ENCODE measurements around the gene MYO9B. TPM values are rescaled to one million over a fixed set of nuclear protein-coding genes. Genes with fewer than 3 reads are reported as not detected.

MYO9B gene
- total and polyA plus RNA-seq, 4 donors, result 27.9 to 124 (median 68.8) TPM

GRCh38 chr19:17076543-17076991 is 990 bp downstream of the MYO9B start:
- 5% methylated on average over 12 of the region's 12 CpGs for WGBS (ENCODE audit: insufficient coverage)
- no peaks in the 10 kb centered on the region for H3K27me3 ChIP-seq (ENCODE audit: control insufficient read depth, insufficient read depth, low read length)
- peaks cover 59% of the 10 kb centered on the region for H3K4me1 ChIP-seq (ENCODE audit: control insufficient read depth, insufficient read depth, low read length)
- no peak for DNase-seq (ENCODE audit: low read depth in 4 of 6, low spot score in 6 of 6)
- H3K4me3 ChIP-seq (ENCODE audit: low read depth, low read length), result peak overlapping the region; percentile 49
- H3K27ac ChIP-seq (ENCODE audit: low read depth, low read length), result peak overlapping the region; percentile 58
- H3K36me3 ChIP-seq (ENCODE audit: control insufficient read depth, insufficient read depth, low read length), result peaks cover 6% of the 10 kb centered on the region
- no peaks in the 10 kb centered on the region for H3K9me3 ChIP-seq (ENCODE audit: control insufficient read depth, insufficient read depth, low read length)

GRCh38 chr19:17077447-17078028 is 2.0 kb downstream of the MYO9B start:
- H3K9me3 ChIP-seq (ENCODE audit: control insufficient read depth, insufficient read depth, low read length), result no peaks in the 10 kb centered on the region
- no peak for DNase-seq (ENCODE audit: low read depth in 4 of 6, low spot score in 6 of 6)
- peaks cover 9% of the 10 kb centered on the region for H3K36me3 ChIP-seq (ENCODE audit: control insufficient read depth, insufficient read depth, low read length)
- 80% methylated on average over 13 of the region's 17 CpGs for WGBS (ENCODE audit: insufficient coverage)
- no peak overlapping the region for H3K27ac ChIP-seq (ENCODE audit: low read depth, low read length)
- no peaks in the 10 kb centered on the region for H3K27me3 ChIP-seq (ENCODE audit: control insufficient read depth, insufficient read depth, low read length)
- H3K4me3 ChIP-seq (ENCODE audit: low read depth, low read length), result no peak overlapping the region
- H3K4me1 ChIP-seq (ENCODE audit: control insufficient read depth, insufficient read depth, low read length), result peaks cover 69% of the 10 kb centered on the region

- WGBS (ENCODE audit: insufficient coverage), result 98% methylated on average over 17 of the region's 19 CpGs
- Histone ChIP-seq H3K27ac (ENCODE audit: low read depth, low read length) (peak overlapping the region; percentile 95), H3K4me1 (ENCODE audit: control insufficient read depth, insufficient read depth, low read length) (peaks cover 71% of the 10 kb centered on the region), H3K27me3 (ENCODE audit: control insufficient read depth, insufficient read depth, low read length) (no peaks in the 10 kb centered on the region), H3K9me3 (ENCODE audit: control insufficient read depth, insufficient read depth, low read length) (no peaks in the 10 kb centered on the region), H3K36me3 (ENCODE audit: control insufficient read depth, insufficient read depth, low read length) (peaks cover 5% of the 10 kb centered on the region), H3K4me3 (ENCODE audit: low read depth, low read length) (no peak overlapping the region)
- DNase-seq (ENCODE audit: low read depth in 4 of 6, low spot score in 6 of 6), result no peak
These were observed 2.7 kb downstream of the MYO9B start for GRCh38 chr19:17078036-17078919.

- DNase-seq (ENCODE audit: low read depth in 4 of 6, low spot score in 6 of 6), result no peak
- peaks cover 69% of the 10 kb centered on the region for H3K4me1 ChIP-seq (ENCODE audit: control insufficient read depth, insufficient read depth, low read length)
- peak overlapping the region; percentile 46 for H3K4me3 ChIP-seq (ENCODE audit: low read depth, low read length)
- no peaks in the 10 kb centered on the region for H3K9me3 ChIP-seq (ENCODE audit: control insufficient read depth, insufficient read depth, low read length)
- H3K36me3 ChIP-seq (ENCODE audit: control insufficient read depth, insufficient read depth, low read length), result peaks cover 5% of the 10 kb centered on the region
- H3K27ac ChIP-seq (ENCODE audit: low read depth, low read length), result peak overlapping the region; percentile 95
- WGBS (ENCODE audit: insufficient coverage), result 35% methylated on average over 16 of the region's 19 CpGs
- H3K27me3 ChIP-seq (ENCODE audit: control insufficient read depth, insufficient read depth, low read length), result no peaks in the 10 kb centered on the region
These were observed 3.5 kb downstream of the MYO9B start for GRCh38 chr19:17078920-17079709.

- H3K27ac ChIP-seq (ENCODE audit: low read depth, low read length), result peak overlapping the region; percentile 95
- H3K4me3 ChIP-seq (ENCODE audit: low read depth, low read length), result peak overlapping the region; percentile 46
- H3K36me3 ChIP-seq (ENCODE audit: control insufficient read depth, insufficient read depth, low read length), result peaks cover 5% of the 10 kb centered on the region
- H3K4me1 ChIP-seq (ENCODE audit: control insufficient read depth, insufficient read depth, low read length), result peaks cover 63% of the 10 kb centered on the region
- H3K9me3 ChIP-seq (ENCODE audit: control insufficient read depth, insufficient read depth, low read length), result no peaks in the 10 kb centered on the region
- DNase-seq (ENCODE audit: low read depth in 4 of 6, low spot score in 6 of 6), result peak in 3 of 6 donors; percentile 49 to 92 (median 91)
- WGBS (ENCODE audit: insufficient coverage), result 6% methylated on average over 21 of the region's 28 CpGs
- H3K27me3 ChIP-seq (ENCODE audit: control insufficient read depth, insufficient read depth, low read length), result no peaks in the 10 kb centered on the region
These were observed 4.3 kb downstream of the MYO9B start for GRCh38 chr19:17079710-17080439.

DNA sequence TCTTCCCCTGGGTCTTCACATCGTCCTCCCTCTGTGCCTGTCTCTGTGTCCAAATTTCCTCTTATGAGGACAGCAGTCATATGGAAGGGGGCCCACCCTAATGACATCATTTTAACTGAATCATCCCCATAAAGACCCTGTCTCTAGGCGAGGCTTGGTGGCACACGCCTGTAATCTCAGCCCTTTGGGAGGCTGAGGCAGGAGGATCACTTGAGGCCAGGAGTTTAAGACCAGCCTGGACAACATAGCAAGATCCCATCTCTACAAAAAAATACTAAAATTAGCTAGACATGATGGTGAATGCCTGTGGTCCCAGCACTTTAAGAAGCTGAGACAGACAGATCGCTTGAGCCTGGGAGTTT is 4.8 kb downstream of the MYO9B start:
- Histone ChIP-seq H3K4me3 (ENCODE audit: low read depth, low read length) (peak overlapping the region; percentile 46), H3K27ac (ENCODE audit: low read depth, low read length) (peak overlapping the region; percentile 95), H3K36me3 (ENCODE audit: control insufficient read depth, insufficient read depth, low read length) (peaks cover 5% of the 10 kb centered on the region), H3K27me3 (ENCODE audit: control insufficient read depth, insufficient read depth, low read length) (no peaks in the 10 kb centered on the region), H3K9me3 (ENCODE audit: control insufficient read depth, insufficient read depth, low read length) (no peaks in the 10 kb centered on the region), H3K4me1 (ENCODE audit: control insufficient read depth, insufficient read depth, low read length) (peaks cover 69% of the 10 kb centered on the region)
- no peak for DNase-seq (ENCODE audit: low read depth in 4 of 6, low spot score in 6 of 6)
- WGBS (ENCODE audit: insufficient coverage), result 48% methylated on average over 2 of the region's 4 CpGs

GRCh38 chr19:17081672-17082630 is 6.4 kb downstream of the MYO9B start:
- Histone ChIP-seq H3K27ac (ENCODE audit: low read depth, low read length) (no peak overlapping the region), H3K4me3 (ENCODE audit: low read depth, low read length) (no peak overlapping the region), H3K27me3 (ENCODE audit: control insufficient read depth, insufficient read depth, low read length) (no peaks in the 10 kb centered on the region), H3K9me3 (ENCODE audit: control insufficient read depth, insufficient read depth, low read length) (no peaks in the 10 kb centered on the region), H3K36me3 (ENCODE audit: control insufficient read depth, insufficient read depth, low read length) (peaks cover 12% of the 10 kb centered on the region), H3K4me1 (ENCODE audit: control insufficient read depth, insufficient read depth, low read length) (peaks cover 75% of the 10 kb centered on the region)
- WGBS (ENCODE audit: insufficient coverage), result 51% methylated on average over 12 of the region's 20 CpGs
- no peak for DNase-seq (ENCODE audit: low read depth in 4 of 6, low spot score in 6 of 6)

GRCh38 chr19:17086120-17086519 is 10.5 kb downstream of the MYO9B start:
- no peaks in the 10 kb centered on the region for H3K9me3 ChIP-seq (ENCODE audit: control insufficient read depth, insufficient read depth, low read length)
- peaks cover 59% of the 10 kb centered on the region for H3K4me1 ChIP-seq (ENCODE audit: control insufficient read depth, insufficient read depth, low read length)
- 69% methylated on average over 13 of the region's 14 CpGs for WGBS (ENCODE audit: insufficient coverage)
- no peak overlapping the region for H3K4me3 ChIP-seq (ENCODE audit: low read depth, low read length)
- peak overlapping the region; percentile 67 for H3K27ac ChIP-seq (ENCODE audit: low read depth, low read length)
- peak in 1 of 6 donors; percentile 49 for DNase-seq (ENCODE audit: low read depth in 4 of 6, low spot score in 6 of 6)
- no peaks in the 10 kb centered on the region for H3K27me3 ChIP-seq (ENCODE audit: control insufficient read depth, insufficient read depth, low read length)
- peaks cover 17% of the 10 kb centered on the region for H3K36me3 ChIP-seq (ENCODE audit: control insufficient read depth, insufficient read depth, low read length)

Measured in spinal cord (tissue), 10 donors.